GM18868 (cell line): Measurements from ENCODE around the gene FALEC.

ENCODE experiments used
- ATAC-seq: cut with Tn5 transposase; IDR thresholded peaks from one replicate; pipeline ENCODE4 v1.9.1; 2021; ENCODE audit warnings: mild to moderate bottlenecking, moderate library complexity; ENCODE audit not compliant: unreplicated experiment

FALEC gene

DNA sequence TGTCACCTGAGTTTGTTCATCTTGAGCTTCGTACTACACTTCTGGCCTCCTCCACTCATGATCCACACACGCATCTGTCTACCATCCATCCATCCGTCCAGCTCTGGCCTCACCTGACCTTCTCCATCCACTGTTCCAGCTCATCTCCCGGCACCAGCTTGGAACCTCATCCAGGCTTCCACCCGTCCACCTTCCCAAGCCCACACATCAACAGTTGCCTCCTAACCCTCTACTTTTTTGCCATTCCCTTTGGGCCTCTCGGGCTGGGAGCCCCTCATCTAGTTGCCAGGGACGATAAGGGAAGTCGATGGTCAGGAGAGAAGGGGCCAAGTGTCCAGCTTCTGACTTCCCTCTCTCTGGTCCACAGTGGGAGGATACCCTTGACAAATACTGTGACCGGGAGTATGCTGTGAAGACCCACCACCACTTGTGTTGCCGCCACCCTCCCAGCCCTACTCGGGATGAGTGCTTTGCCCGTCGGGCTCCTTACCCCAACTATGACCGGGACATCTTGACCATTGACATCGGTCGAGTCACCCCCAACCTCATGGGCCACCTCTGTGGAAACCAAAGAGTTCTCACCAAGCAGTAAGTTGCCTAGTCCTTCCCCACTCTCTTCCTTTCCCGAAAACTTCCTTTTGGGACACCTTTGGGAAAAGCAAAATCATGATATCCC, 3.4 kb upstream of the FALEC start:
- ATAC-seq, result no peak

DNA sequence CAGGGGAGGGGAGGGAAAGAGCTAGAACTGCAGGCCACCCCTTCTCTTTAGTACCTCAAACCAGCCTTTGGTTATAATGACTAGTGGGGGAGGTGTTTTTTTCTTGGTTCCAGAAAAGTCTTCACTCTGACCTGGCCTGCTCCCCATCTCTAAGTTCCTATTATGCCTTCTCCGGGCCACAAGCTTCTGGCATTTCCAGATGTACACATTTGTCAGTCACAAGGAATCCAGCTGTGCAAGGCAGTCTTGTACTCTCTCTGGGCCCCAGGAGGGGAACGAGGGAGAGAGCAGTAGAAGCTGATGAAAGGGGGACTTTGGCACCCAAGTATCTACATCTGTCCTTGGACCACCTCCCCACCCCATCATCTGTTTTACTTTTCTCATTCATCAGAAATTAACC, 2.7 kb upstream of the FALEC start:
- no peak for ATAC-seq

DNA sequence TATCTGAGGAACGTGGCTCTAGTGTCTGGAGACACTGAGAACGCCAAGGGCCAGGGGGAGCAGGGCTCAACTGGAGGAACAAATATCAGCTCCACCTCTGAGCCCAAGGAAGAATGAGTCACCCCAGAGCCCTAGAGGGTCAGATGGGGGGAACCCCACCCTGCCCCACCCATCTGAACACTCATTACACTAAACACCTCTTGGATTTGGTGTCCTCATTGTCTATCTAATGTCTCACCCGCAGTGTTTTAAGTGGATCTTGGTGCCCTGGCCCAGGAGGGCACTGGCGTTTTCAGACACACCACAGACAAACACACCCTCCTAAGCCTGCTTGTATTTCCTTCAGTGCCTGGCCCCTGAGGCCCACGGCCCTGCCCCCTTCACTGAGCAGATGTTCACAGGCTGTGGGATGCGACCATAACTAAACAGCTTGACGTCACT, 2.2 kb upstream of the FALEC start:
- no peak for ATAC-seq

DNA sequence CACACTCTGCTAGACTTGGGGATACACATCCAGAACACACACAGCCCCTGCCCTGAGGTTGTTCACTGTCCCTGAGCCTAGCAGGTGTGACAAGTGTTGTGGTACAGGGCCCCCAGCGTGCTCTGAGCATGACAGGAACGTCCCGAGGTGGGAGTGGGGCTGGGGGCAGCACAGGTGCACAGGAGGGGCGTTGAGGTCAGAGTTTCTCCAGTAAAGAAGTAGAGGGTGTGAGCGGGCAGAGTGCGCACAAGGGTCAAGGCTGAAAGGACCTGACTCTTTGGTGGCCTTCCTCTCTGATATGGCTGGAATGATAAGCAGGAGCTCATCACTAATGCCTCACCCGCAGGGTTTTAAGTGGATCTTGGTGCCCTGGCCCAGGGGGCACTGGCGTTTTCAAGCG, 1.3 kb upstream of the FALEC start:
- no peak for ATAC-seq

GRCh38 chr1:150514913-150515327, 632 bp upstream of the FALEC start:
- ATAC-seq, result no peak

DNA sequence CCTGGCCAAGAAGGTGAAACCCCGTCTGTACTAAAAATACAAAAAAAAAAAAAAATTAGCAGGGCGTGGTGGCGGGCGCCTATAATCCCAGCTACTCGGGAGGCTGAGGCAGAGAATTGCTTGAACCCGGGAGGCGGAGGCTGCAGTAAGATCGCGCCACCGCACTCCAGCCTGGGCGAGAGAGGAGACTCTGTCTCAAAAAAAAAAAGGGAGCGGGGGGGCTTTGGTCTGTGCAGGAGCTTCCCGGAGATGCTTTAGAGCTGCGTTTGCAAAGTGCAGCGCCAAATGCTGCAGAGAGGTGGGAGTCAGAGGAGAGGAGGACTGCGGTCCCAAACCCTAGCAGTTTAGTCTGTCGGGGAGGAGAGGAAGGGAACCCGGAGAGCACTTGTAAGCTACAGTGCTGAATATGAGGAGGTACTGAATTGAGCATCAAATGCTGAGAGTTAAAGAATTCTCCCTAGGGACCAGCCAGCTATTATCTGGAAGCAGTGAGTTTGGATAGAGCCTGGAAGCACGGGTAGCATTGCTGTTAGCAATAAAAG, 569 bp downstream of the FALEC start:
- ATAC-seq, result no peak

DNA sequence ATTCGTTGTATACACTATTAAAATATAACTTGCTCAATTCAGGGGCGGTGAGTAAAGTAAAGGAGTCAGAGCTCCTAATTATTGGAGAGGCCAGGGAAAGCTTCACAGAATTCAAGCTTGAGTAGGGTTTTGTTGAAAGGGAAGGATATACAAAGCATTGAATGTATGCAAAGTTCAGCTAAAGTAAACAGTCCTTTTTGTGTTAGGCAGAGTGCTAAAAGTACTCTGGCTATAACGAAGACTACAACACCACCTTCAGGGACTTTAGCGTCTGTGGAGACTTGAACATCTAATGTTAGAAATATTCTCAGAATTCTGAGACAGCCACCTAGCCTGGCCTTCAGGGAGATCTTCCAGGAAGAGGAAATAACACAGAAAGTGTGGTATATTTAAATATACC, 1.1 kb downstream of the FALEC start:
- no peak for ATAC-seq

DNA sequence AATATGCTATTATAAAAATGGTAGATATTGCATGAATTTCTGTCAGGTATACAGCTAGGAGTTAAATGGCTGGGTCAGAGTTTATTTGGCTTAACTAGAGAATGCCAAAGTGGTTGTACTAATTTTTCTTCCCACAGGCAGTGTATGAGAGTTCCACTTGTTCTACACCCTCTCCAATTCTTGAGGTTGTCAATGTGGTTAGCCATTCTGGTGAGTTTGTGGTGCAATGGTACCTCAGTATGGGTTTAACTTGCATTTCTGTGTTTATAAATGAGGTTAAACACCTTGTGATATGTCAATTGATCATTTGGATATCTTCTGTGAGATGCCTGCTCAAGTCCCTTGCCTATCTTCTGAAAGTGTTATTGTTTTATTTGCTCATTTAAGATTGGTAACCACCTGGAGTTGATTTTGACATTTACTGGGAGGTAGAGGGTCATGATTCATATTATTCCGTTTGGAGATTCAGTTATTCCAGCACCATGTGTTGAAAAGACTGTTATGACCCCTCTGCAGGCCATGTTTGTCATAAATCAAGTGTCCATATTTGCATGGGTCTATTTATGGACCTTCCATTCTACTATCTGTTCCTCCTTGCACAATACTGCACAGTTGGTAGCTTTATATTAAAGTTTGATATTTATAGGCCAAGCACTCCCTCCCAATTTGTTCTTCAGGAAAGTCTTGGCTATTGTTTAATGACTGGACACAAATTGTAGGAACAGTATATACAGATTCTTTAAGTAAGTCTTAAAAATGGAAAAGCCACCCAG, 5.8 kb downstream of the FALEC start:
- no peak for ATAC-seq

GRCh38 chr1:150525348-150525747, 9.8 kb downstream of the FALEC start:
- ATAC-seq, result no peak

DNA sequence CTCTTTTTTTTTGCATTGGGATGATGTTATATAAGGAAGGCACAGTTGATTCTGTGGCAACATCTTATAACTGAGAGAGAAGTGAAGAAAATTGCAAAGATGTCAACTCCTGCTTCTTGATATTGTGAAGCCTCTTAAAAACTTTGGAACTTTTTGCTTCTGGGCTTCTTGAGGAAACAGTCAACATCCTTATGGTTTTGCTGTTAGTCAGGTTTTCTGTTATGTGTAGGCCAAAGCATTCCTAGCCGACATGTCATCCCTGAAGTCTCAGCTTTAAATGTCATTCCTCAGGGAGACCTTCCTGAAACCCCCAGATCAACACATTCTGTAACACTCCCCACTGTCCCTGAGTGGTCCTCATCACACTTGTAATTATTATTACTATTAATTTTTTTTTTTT, 12.6 kb downstream of the FALEC start:
- no peak for ATAC-seq

GRCh38 chr1:150529017-150529416, 13.5 kb downstream of the FALEC start:
- ATAC-seq, result no peak

- ATAC-seq, result no peak
Measured at GRCh38 chr1:150530491-150531159, 15.1 kb downstream of the FALEC start.

GRCh38 chr1:150532860-150533259, 17.3 kb downstream of the FALEC start:
- ATAC-seq, result no peak

GRCh38 chr1:150534002-150534401, 18.4 kb downstream of the FALEC start:
- ATAC-seq, result no peak

GRCh38 chr1:150535511-150536287, 20.1 kb downstream of the FALEC start:
- ATAC-seq, result no peak

GRCh38 chr1:150536836-150537731, 21.5 kb downstream of the FALEC start:
- no peak for ATAC-seq

DNA sequence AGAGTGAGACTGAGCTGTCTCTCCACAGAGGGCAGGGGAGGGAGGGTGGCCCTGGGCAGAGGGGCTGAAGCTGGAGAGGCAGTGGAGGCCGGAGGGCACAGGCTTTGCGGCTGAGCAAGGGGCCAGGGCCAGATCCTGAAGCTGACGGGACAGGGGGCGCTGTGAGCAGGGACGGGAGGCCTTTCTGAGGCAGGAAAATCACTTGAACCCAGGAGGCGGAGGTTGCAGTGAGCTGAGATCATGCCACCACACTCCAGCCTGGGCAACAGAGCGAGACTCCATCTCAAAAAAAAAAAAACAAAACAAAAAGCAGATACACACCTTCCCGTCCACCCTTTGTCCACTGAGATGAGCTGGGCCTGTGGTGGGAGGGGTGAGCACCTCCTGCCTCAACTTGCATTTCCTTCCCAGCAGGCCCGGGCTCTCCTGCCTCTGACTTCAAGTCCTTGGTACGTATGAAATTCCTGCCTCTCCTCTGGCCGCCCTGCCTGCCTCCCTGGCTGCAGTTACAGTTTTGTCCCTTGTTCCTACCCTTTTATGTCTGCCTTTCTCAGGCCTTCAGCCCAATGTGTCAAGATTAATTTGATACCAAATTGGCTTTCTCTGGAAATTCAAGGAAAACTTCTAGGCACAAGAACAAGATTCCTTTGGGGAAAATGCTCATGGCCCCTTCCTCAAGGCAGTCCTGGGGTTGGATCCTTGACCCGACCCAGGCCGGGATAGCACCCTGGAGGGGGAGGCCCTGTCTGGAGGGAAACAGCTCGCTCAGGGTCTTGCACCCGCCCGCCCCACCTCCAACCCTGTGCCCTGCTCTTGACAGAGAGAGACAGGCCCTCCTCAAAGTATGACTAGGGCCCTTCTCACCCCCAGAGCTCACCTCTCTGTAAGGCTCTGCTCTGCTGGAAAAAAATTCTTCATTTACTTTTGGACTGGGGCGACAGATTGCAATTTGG, 22.5 kb downstream of the FALEC start:
- no peak for ATAC-seq

DNA sequence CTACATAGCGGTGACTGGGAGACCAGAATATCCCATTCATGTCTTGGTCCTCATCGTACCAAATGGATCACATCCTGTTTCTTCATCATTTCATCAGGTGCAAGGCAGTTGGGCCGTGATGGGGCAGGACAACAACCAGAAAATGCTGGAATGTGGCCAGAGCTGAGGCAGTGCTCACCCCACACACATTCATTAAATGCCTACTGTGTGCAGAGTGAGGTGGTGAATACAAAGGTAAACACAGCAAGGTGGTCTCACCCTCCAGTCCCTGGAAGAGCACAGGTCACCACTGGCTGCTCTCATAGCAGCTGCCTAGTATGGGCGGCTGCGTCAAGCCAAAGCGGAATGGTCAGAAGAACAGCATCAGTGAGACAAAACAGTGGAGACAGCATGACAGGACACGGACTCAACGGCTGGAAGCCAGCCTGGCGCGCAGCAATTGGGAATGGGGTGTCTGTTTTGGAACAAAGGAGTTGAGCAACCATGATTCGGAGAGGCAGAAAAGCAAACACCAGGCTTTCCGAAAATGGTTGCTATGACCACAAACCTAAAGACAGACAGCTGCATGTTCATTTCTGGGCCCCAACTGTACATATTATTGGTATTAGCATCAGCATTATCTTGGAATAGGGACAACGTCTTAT, 28.1 kb downstream of the FALEC start:
- ATAC-seq, result no peak
